H1 (cell line): ENCODE data around the gene IMP3. TPM values are rescaled to one million over a fixed set of nuclear protein-coding genes. Genes with fewer than 3 reads are reported as not detected.
A peak's percentile ranks its signal among the peaks of the same experiment; 100 is the strongest.

Experiments
- CTCF ChIA-PET: fragments of 300-600 bp; sonication (Branson Sonifier 250); formaldehyde crosslinking; loops from one replicate; lab custom pipeline; 2021; ENCODE audit not compliant: partially characterized antibody; lab: Charles Lee
- POLR2A ChIA-PET: fragments of 300-600 bp; sonication (Branson Sonifier 250); formaldehyde crosslinking; loops from one replicate; lab custom pipeline; 2021; ENCODE audit warnings: inconsistent platforms; ENCODE audit not compliant: partially characterized antibody; lab: Charles Lee
- DNase-seq, 2 experiments: peaks; one replicate each; pipeline versions ENCODE4 v3.0.0 to v3.0.0-alpha.2; 2010 to 2022; ENCODE audit warnings: low spot score in 2 of 2, low read depth in 1 of 2, mixed read lengths in 1 of 2
- FAIRE-seq: peaks from 2 replicates; lab custom pipeline; 2011; peaks lifted over from hg19 to GRCh38; lab: Jason Lieb, UNC
- H2AFZ ChIP-seq: 2 replicates; pipeline ENCODE4 v1.8.1; 2012; ENCODE audit warnings: low read length, inconsistent platforms
- H2AK5ac ChIP-seq: 2 replicates; pipeline ENCODE4 v1.6.1; 2013; ENCODE audit warnings: low read depth, low read length
- H2BK120ac ChIP-seq: replicated peaks from 2 replicates; pipeline ENCODE3; 2013; ENCODE audit warnings: low read depth, low read length, inconsistent platforms
- H2BK12ac ChIP-seq: 2 replicates; pipeline ENCODE4 v1.6.1; 2013; ENCODE audit warnings: low read depth, low read length
- H2BK15ac ChIP-seq: 2 replicates; pipeline ENCODE4 v1.6.1; 2013; ENCODE audit warnings: low read length
- H2BK20ac ChIP-seq: 2 replicates; pipeline ENCODE4 v1.6.1; 2013; ENCODE audit warnings: low read length
- H2BK5ac ChIP-seq: 2 replicates; pipeline ENCODE4 v1.6.1; 2013; ENCODE audit warnings: low read depth, low read length
- H3K14ac ChIP-seq: 2 replicates; pipeline ENCODE4 v1.6.1; 2013; ENCODE audit warnings: inconsistent platforms; ENCODE audit not compliant: insufficient read length
- H3K18ac ChIP-seq: 2 replicates; pipeline ENCODE4 v1.6.1; 2013; ENCODE audit warnings: low read length; ENCODE audit errors: extremely low read depth
- H3K23ac ChIP-seq: 2 replicates; pipeline ENCODE4 v1.6.1; 2013; ENCODE audit warnings: inconsistent platforms; ENCODE audit not compliant: insufficient read length
- H3K23me2 ChIP-seq: 2 replicates; pipeline ENCODE4 v1.6.1; 2013; ENCODE audit warnings: low read depth, low read length
- H3K27ac ChIP-seq: 2 replicates; pipeline ENCODE4 v1.6.1; 2011; ENCODE audit warnings: low read depth, low read length, inconsistent platforms
- H3K27me3 ChIP-seq, 4 experiments: replicated peaks in 1 of 4; 1 replicate in 1 of 4; 2 replicates in 3 of 4; pipeline versions ENCODE4 v1.6.1 to v1.8.1; 2011 to 2013; ENCODE audit warnings: low read length in 3 of 4, mild to moderate bottlenecking in 3 of 4, inconsistent platforms in 2 of 4, mixed read lengths in 2 of 4, moderate library complexity in 1 of 4; ENCODE audit not compliant: control insufficient read depth in 3 of 4, insufficient read depth in 3 of 4; ENCODE audit errors: extremely low read depth in 1 of 4
- H3K36me3 ChIP-seq, 4 experiments: 2 replicates each; pipeline versions ENCODE4 v1.6.1 to v1.8.1; 2011 to 2013; ENCODE audit warnings: mild to moderate bottlenecking in 4 of 4, low read length in 3 of 4, moderate library complexity in 2 of 4, control low read depth in 1 of 4, inconsistent platforms in 1 of 4; ENCODE audit not compliant: insufficient read depth in 4 of 4, control insufficient read depth in 2 of 4
- H3K4ac ChIP-seq: replicated peaks from 2 replicates; pipeline ENCODE3; 2013; ENCODE audit warnings: low read length, low read depth, mixed read lengths, inconsistent platforms; ENCODE audit not compliant: insufficient read length
- H3K4me1 ChIP-seq, 4 experiments: replicated peaks in 1 of 4; 1 replicate in 1 of 4; 2 replicates in 3 of 4; pipeline versions ENCODE4 v1.6.1 to v1.8.1; 2011 to 2013; ENCODE audit warnings: low read length in 3 of 4, inconsistent platforms in 2 of 4, mixed read lengths in 1 of 4; ENCODE audit not compliant: insufficient read depth in 4 of 4, control insufficient read depth in 3 of 4
- H3K4me2 ChIP-seq, 2 experiments: 2 replicates each; pipeline versions ENCODE4 v1.6.1 to v1.8.1; 2011 to 2013; ENCODE audit warnings: low read depth in 2 of 2, low read length in 2 of 2, control low read depth in 1 of 2, inconsistent platforms in 1 of 2, mild to moderate bottlenecking in 1 of 2; ENCODE audit not compliant: insufficient read depth in 1 of 2
- H3K4me3 ChIP-seq, 4 experiments: fragments of 200-600, 300-600 bp in 1 of 4; sonication (generic), shearing (Covaris generic), sonication (Bioruptor Twin) in 1 of 4; 2 replicates each; pipeline versions ENCODE4 v1.5.1 to v1.8.1; 2011 to 2016; ENCODE audit warnings: low read length in 4 of 4, low read depth in 3 of 4, control low read depth in 2 of 4, inconsistent platforms in 2 of 4, mild to moderate bottlenecking in 2 of 4, mixed read lengths in 1 of 4, moderate library complexity in 1 of 4; ENCODE audit not compliant: insufficient read depth in 2 of 4; ENCODE audit errors: extremely low read depth in 1 of 4
- H3K56ac ChIP-seq: replicated peaks from 2 replicates; pipeline ENCODE3; 2013; ENCODE audit warnings: low read depth, mild to moderate bottlenecking, mixed read lengths, low read length, inconsistent platforms; ENCODE audit not compliant: insufficient read length
- H3K79me1 ChIP-seq: 2 replicates; pipeline ENCODE4 v1.6.1; 2013; ENCODE audit warnings: low read depth, low read length, control low read depth
- H3K79me2 ChIP-seq, 2 experiments: 2 replicates each; pipeline versions ENCODE4 v1.6.1 to v1.8.1; 2012 to 2013; ENCODE audit warnings: low read length in 2 of 2, mild to moderate bottlenecking in 2 of 2, inconsistent platforms in 1 of 2; ENCODE audit not compliant: insufficient read depth in 2 of 2, control insufficient read depth in 1 of 2
- H3K9ac ChIP-seq, 4 experiments: replicated peaks in 1 of 4; 1 replicate in 1 of 4; 2 replicates in 3 of 4; pipeline versions ENCODE4 v1.6.1 to v1.8.1; 2011 to 2013; ENCODE audit warnings: low read depth in 3 of 4, low read length in 3 of 4, control low read depth in 2 of 4, mild to moderate bottlenecking in 2 of 4, moderate library complexity in 2 of 4, inconsistent platforms in 1 of 4; ENCODE audit errors: extremely low read depth in 1 of 4
- H3K9me3 ChIP-seq, 2 experiments: 2 replicates each; pipeline versions ENCODE4 v1.6.1 to v1.8.1; 2012 to 2013; ENCODE audit warnings: mild to moderate bottlenecking in 2 of 2, moderate library complexity in 2 of 2, control low read depth in 1 of 2, inconsistent platforms in 1 of 2, low read depth in 1 of 2, low read length in 1 of 2, mixed read lengths in 1 of 2; ENCODE audit not compliant: insufficient read depth in 2 of 2
- H4K20me1 ChIP-seq, 2 experiments: replicated peaks in 1 of 2; 2 replicates each; pipeline versions ENCODE3 to v1.8.1; 2011 to 2013; ENCODE audit warnings: inconsistent platforms in 2 of 2, low read length in 2 of 2, mild to moderate bottlenecking in 1 of 2; ENCODE audit not compliant: insufficient read depth in 2 of 2, control insufficient read depth in 1 of 2
- H4K5ac ChIP-seq: 2 replicates; pipeline ENCODE4 v1.6.1; 2013; ENCODE audit warnings: low read length, low read depth, mixed read lengths, inconsistent platforms; ENCODE audit not compliant: insufficient read length
- H4K8ac ChIP-seq: 2 replicates; pipeline ENCODE4 v1.8.0; 2013; ENCODE audit warnings: mild to moderate bottlenecking, moderate library complexity, low read length, inconsistent platforms; ENCODE audit not compliant: insufficient read depth; ENCODE audit errors: extremely low read depth
- H4K91ac ChIP-seq: replicated peaks from 2 replicates; pipeline ENCODE3; 2013; ENCODE audit warnings: low read length, mixed read lengths, inconsistent platforms; ENCODE audit not compliant: insufficient read length
- MAFK ChIP-seq: IDR thresholded peaks from 2 replicates; pipeline ENCODE4 v1.6.1; 2012; ENCODE audit warnings: low read depth, mild to moderate bottlenecking, improper control_type of control experiment, low read length
- SRF ChIP-seq: IDR thresholded peaks from 2 replicates; pipeline ENCODE4 v1.6.1; 2011; ENCODE audit warnings: mild to moderate bottlenecking, low read depth, low read length, moderate library complexity
- WGBS, 2 experiments: shearing (Covaris generic) in 1 of 2; methylation state at CpG; one replicate each; pipeline versions ENCODE4 v1.1.6 to v1.1.7; 2013 to 2015; ENCODE audit warnings: low lambda C conversion rate in 2 of 2, mixed read lengths in 2 of 2, inconsistent platforms in 1 of 2, low coverage in 1 of 2, missing lambda C conversion rate in 1 of 2; ENCODE audit not compliant: insufficient replicate concordance in 2 of 2, insufficient coverage in 1 of 2, insufficient read length in 1 of 2; ENCODE audit errors: extremely low coverage in 1 of 2, missing lambda C conversion rate in 1 of 2; 5-methylcytosine and 5-hydroxymethylcytosine counted together
- polyA plus RNA-seq, 7 experiments: library from polyadenylated mRNA; depleted of rRNA in 3 of 7; stranded (reverse) in 5 of 7; unstranded in 2 of 7; fragments of >200 nt in 5 of 7; fragments of 200-250 nt in 2 of 7; gene quantifications; 1 replicate in 5 of 7; 2 replicates in 1 of 7; 4 replicates in 1 of 7; pipeline versions ENCODE4 v1.2.1 to v1.2.3, GENCODE V29; 2011 to 2013; ENCODE audit warnings: missing spikeins in 2 of 7, mixed read lengths in 2 of 7
- total RNA-seq: library from RNA; stranded (reverse); fragmentation: NEBNext Ultra II Directional; extraction: Animal tissue kit (Norgen Biotek cat#: 25700); gene quantifications from 2 replicates; pipeline ENCODE4 v1.2.1, GENCODE V29; 2021

IMP3 gene
- total and polyA plus RNA-seq, 2 of the 8 experiments (the other 6 are each of a cell fraction or from before 2014, with no cell fraction given) = 114 to 273 TPM

- POLR2A ChIA-PET = interaction anchor here (1.0 to 2.7 kb wide), 9 partner anchors 10 to 32 kb away, joined by 3 to 10 read pairs (median 4); partner anchors contain the start of genes IMP3 and SNX33
- Histone ChIP-seq H2AFZ (no peak overlapping the region), H3K79me2 (no peaks in the 10 kb centered on the region), H2BK15ac (no peak overlapping the region), H4K20me1 (no peaks in the 10 kb centered on the region), H3K4me1 (peaks cover 7 to 14% (median 9%) of the 10 kb centered on the region in 4 experiments), H2AK5ac (0 out of 2 replicates have a peak overlapping the region, but pooled peaks have one; percentile 9), H3K14ac (no peak overlapping the region), H3K23me2 (no peaks in the 10 kb centered on the region), H2BK12ac (peak overlapping the region; percentile 52; the same call in 1 of the 2 replicates), H4K91ac (no peak overlapping the region), H3K36me3 (no peaks in the 10 kb centered on the region), H3K56ac (no peak overlapping the region)
- no peak for FAIRE-seq
- TF ChIP-seq MAFK (peak; percentile 74; the same call in 1 of the 2 replicates), SRF (no peak)
- TF ChIP-seq, all 59 proteins: peak for 1
- no peak for DNase-seq
- no peak overlapping the region for H3K27ac ChIP-seq
- H3K4me2 ChIP-seq = no peak overlapping the region
- H2BK120ac ChIP-seq = no peak overlapping the region
- no peak overlapping the region for H4K5ac ChIP-seq
- no peak overlapping the region for H3K4ac ChIP-seq
- no peaks in the 10 kb centered on the region for H3K27me3 ChIP-seq
- H3K9me3 ChIP-seq = no peaks in the 10 kb centered on the region
- no peak overlapping the region for H3K4me3 ChIP-seq
- CTCF ChIA-PET = interaction anchor here (0.9 to 7.4 kb wide), 10 partner anchors 11 to 131 kb away, joined by 3 to 60 read pairs (median 4); partner anchors contain the start of genes IMP3 and SNX33
- 85% methylated on average over 11 of the region's 11 CpGs; no CpG with 5 or more reads in 1 of the 2 experiments for WGBS, 2 experiments
- H4K8ac ChIP-seq = no peak overlapping the region
- H3K9ac ChIP-seq = no peak overlapping the region; a peak in 1 of 7 replicates
- no peak overlapping the region for H3K18ac ChIP-seq
- H3K23ac ChIP-seq = no peak overlapping the region
- H3K79me1 ChIP-seq = no peaks in the 10 kb centered on the region
- no peak overlapping the region for H2BK20ac ChIP-seq
- H2BK5ac ChIP-seq = no peak overlapping the region
Measured at GRCh38 chr15:75671730-75672602, 31.9 kb upstream of the IMP3 start.
